ENCODE measurements around the gene GRIN3A.
"Not testable (repeated sequence)": the region's sequence is repeated elsewhere in the genome, so short reads cannot be mapped to it uniquely, and the experiment has no call there.

Gene GRIN3A

DNA sequence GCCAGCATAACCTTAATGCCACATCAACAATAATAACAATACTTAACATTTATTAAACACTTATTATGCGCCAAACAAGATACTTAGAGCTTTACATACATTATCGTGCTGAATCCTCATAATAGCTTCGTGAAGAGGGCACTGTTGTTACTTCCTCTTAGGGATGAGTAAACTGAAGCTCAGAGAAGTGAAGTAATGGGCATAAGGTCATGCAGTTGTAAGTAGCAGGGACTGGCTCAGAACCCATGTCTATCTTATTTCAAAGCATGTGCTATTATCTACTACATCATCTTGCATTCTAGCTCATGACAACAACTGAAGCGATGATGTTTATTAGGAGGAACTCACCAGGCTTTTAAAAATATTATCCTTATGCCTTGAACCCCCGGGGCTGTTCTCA, 108.8 kb downstream of the GRIN3A start:
- no peak for DNase-seq

- DNase-seq = no peak
These were observed 110.3 kb downstream of the GRIN3A start for GRCh38 chr9:101628173-101628572.

DNA sequence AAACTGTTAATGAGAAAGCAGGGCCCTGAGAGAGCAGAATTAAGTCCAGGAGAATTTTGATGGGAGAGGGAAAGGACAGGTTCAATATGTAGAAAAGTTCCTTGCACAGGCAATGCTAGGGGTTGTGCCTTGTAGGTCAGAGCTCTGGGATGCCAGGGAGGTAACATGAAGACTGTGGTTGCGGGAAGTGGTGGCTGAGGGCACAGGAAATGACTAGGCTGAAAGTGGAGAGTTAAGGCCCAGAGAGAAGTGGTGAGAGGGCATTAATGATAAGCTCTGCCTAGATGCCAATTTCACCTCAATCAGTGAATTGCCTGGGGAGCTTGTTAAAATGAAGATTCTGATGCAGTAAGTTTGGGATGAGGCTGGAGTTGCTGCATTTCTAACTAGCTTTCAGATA, 112.2 kb downstream of the GRIN3A start:
- DNase-seq = no peak

DNA sequence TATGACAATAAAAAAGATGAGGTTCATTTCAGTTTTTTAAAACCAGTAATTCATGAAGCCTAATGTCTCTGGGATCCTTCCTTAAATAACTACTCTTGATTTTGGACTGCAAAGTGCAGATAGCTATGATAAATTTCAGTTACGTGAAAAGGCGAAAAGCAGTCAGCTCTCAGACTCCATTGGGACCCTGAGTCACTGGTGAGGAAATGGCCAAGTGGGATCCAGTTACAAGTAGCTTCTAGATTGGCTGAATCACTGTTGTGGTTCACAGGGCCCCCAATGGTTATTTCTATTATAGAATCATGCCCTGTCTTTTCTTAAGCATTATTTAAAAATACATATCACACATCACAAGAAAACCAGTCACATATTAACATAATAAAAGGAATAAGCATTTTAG, 112.6 kb downstream of the GRIN3A start:
- DNase-seq = no peak

- DNase-seq = no peak
These were observed 118.0 kb downstream of the GRIN3A start for GRCh38 chr9:101620452-101620851.

- no peak for DNase-seq
These were observed 119.7 kb downstream of the GRIN3A start for GRCh38 chr9:101618698-101619097.

- no peak for DNase-seq
These were observed 132.9 kb downstream of the GRIN3A start for GRCh38 chr9:101605547-101605946.

GRCh38 chr9:101604296-101604695, 134.2 kb downstream of the GRIN3A start:
- no peak for DNase-seq

GRCh38 chr9:101601904-101602765, 136.3 kb downstream of the GRIN3A start:
- no peak for DNase-seq

DNA sequence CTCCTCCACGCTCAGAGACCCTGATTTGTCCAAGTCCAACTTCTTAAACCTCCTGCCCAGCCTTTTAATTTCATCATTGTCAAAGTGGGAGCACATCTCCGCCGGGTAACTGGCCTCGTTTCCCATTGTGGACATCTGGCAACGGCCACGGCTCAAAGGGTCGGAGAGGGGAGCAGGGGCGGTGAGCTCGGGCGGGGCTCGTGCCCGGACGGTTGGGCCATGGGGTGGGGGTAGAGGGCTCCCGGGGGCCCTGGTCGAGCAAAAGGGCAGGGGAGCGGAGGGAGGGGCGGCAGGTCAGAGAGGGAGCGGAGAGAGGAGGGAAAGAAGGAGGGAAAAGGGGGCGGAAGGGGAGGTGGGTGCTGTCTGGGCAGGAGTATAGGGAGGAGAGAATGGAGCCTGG, 143.7 kb downstream of the GRIN3A start, which contains the start of gene PPP3R2:
PPP3R2 (minus strand) TSS at position 174 of the 400 bp plus-strand sequence; CDS start at position 126, 48 bp downstream.
- DNase-seq = no peak

- DNase-seq = no peak
These were observed 145.1 kb downstream of the GRIN3A start for GRCh38 chr9:101593345-101593744.

DNA sequence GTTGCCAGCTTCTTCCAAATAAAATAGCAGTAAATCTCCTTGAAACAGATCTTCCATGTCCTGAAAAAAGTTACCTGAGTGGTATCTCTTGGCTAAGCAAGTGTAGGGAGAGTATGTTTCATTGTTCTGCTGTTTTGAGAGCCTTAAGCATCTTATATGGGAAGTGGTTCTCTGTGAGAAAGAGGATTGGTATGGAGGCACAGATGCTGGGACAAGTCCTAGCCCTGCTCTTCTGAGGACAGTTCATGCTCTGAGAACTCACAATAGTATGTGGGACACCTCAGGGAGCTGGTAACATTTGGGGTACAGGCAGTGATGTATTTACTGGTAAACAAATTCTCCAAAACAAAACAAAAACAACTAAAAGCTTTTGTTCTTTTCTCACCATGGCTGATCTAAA, 145.7 kb downstream of the GRIN3A start:
- DNase-seq = no peak

GRCh38 chr9:101591787-101592446, 146.5 kb downstream of the GRIN3A start:
- DNase-seq = no peak

DNA sequence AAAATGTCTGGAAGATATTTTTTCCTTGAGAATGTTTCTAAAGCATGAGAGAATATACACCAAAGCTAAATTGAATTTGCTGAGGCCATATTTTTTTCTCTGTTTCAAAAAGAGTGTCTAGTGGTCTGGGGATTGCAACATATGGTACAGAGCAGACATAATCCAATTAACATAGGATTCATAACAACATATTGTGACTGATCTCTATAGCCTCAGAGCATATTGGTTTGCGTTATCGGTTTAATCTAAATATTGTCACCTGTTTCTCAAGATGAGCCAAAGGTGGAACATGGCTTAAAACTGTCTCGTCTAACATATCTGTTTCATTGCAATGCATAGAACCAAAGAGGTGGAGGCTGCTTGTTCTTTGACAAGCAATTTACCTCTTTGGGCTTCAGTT, 147.5 kb downstream of the GRIN3A start:
- no peak for DNase-seq

DNA sequence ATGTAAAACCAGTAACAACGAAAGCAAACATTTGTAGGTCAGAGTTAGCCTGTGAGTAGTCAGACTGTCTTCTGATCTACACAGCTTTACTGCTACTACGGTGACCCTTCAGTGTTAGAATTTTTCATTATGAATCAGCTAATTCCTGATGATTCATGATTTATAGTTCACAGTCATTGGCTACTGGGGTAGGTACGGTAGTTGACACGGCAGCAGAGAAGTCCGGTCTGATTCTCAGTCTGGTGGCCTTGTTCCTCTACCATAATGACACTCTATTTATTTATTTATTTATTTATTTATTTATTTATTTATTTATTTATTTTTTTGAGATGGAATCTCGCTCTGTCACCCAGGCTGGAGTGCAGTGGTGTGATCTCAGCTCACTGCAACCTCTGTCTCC, 148.4 kb downstream of the GRIN3A start:
- not testable (repeated sequence) for DNase-seq

- DNase-seq = no peak
These were observed 151.0 kb downstream of the GRIN3A start for GRCh38 chr9:101587332-101588043.

GRCh38 chr9:101586651-101587050, 151.8 kb downstream of the GRIN3A start:
- no peak for DNase-seq

- no peak for DNase-seq
These were observed 152.7 kb downstream of the GRIN3A start for GRCh38 chr9:101585740-101586139.

GRCh38 chr9:101582553-101582952, 155.9 kb downstream of the GRIN3A start:
- DNase-seq = no peak

GRCh38 chr9:101579711-101580545, 158.5 kb downstream of the GRIN3A start:
- no peak for DNase-seq

DNA sequence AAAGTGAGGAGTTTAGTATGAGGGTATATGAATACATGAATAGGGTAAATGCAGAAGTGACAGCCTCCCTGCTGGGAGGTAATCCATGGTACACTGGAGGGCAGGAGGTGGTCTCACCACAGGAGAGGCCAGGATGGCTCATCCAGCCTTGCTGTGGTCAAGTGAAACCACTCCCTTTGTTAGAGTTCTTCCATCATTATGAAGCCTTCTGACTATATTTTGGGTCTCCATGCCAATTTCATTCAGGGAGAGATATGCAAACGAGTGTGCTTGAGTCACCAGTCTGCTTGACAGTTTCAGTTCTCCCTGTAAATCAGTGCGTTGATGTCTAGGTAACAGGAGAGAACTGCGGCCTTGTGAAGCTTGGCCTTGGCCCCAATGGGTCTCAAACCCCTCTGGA, 160.1 kb downstream of the GRIN3A start:
- DNase-seq = no peak

DNA sequence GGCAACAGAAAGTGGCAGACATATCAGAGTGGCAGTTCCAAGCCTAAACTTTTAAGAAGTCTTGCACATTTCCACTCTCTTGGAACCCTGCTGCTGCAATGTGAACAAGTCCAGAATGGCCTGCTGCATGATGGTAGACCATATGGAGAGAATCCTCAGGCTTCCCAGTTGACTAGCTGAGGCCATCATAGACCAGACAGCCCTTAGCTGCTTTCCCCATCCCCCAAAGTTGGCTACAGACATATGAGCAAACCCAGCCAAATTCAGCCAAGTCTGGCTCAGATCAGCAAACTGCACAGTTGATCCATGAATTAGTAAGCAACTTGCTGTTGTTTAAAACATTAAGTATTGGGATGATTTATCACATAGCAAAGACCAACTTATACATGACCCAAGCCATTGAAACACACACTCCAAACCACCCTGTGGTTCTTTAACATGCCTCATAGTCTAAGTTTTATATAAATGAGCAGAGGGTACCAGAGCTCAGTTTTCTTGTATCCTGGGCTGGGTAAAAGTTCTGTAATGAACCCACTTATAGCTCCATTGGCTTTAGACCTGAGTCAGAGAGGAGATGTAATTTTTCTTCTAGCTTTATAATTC, 163.6 kb downstream of the GRIN3A start:
- no peak for DNase-seq

Measured in activated T-cell treated with anti-CD3 and anti-CD28 coated beads for 4 hours (primary cell).